Measurements from ENCODE around the gene TRPM6.

DNA sequence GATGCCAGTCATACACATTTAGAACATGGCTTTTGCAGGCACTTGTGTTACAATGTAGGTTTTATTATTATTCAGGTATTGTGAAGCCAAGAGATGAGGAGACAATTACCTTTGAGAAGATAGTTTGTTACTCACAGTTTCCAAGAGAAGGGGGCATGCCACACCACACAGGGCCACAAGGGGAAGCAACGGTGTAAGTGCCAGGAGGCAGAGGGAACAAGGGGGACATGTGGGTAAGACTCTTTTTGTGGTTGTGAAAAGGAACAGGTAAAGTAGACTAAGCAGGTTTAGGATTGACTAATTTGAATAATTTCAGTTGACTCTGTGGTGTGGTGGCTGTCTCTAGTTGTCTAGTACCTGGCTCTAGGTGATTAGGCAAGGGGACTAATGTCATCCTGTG, 191.2 kb downstream of the TRPM6 start:
- no peak for TF ChIP-seq POLR2AphosphoS5 (IDR thresholded peaks at IDR 0.05; ENCODE audit: low read depth)
- TF ChIP-seq, protein P1, sequence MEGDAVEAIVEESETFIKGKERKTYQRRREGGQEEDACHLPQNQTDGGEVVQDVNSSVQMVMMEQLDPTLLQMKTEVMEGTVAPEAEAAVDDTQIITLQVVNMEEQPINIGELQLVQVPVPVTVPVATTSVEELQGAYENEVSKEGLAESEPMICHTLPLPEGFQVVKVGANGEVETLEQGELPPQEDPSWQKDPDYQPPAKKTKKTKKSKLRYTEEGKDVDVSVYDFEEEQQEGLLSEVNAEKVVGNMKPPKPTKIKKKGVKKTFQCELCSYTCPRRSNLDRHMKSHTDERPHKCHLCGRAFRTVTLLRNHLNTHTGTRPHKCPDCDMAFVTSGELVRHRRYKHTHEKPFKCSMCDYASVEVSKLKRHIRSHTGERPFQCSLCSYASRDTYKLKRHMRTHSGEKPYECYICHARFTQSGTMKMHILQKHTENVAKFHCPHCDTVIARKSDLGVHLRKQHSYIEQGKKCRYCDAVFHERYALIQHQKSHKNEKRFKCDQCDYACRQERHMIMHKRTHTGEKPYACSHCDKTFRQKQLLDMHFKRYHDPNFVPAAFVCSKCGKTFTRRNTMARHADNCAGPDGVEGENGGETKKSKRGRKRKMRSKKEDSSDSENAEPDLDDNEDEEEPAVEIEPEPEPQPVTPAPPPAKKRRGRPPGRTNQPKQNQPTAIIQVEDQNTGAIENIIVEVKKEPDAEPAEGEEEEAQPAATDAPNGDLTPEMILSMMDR (conservative IDR thresholded peaks at IDR 0.05; ENCODE audit: low read depth in 2 of 2), result peak; percentile 49 to 57
